Activated naive CD8-positive, alpha-beta T cell (primary cell): ENCODE data around the gene ADAM12.

Experiments
- H3K27ac Mint-ChIP-seq: one replicate; pipeline ENCODE4 v1.8.0; 2021; ENCODE audit warnings: mixed read lengths
- H3K27me3 Mint-ChIP-seq: one replicate; pipeline ENCODE4 v1.8.0; 2021; ENCODE audit warnings: mixed read lengths
- H3K36me3 Mint-ChIP-seq: one replicate; pipeline ENCODE4 v1.8.0; 2021; ENCODE audit warnings: mixed read lengths
- H3K4me1 Mint-ChIP-seq: one replicate; pipeline ENCODE4 v1.8.0; 2021; ENCODE audit warnings: low read depth, mixed read lengths
- H3K4me3 Mint-ChIP-seq: one replicate; pipeline ENCODE4 v1.8.0; 2021; ENCODE audit warnings: mild to moderate bottlenecking, mixed read lengths
- H3K9me3 Mint-ChIP-seq: one replicate; pipeline ENCODE4 v1.8.0; 2021; ENCODE audit warnings: low read depth, mixed read lengths

The ADAM12 gene

GRCh38 chr10:126387931-126388911 lies at the start of gene ADAM12:
TSS of gene ADAM12 (minus strand) at chr10:126388477. CDS start at chr10:126388145, 332 bp downstream.
- Mint-ChIP-seq H3K9me3 (no peaks in the 10 kb centered on the region), H3K4me3 (no peak within 1 kb of the TSS), H3K4me1 (peaks cover 6% of the 10 kb centered on the region), H3K27ac (no peak within 1 kb of the TSS), H3K36me3 (no peaks in the 10 kb centered on the region), H3K27me3 (peaks cover 26% of the 10 kb centered on the region)

GRCh38 chr10:126437635-126438406 lies 49.5 kb upstream of the ADAM12 start:
- Mint-ChIP-seq H3K36me3 (no peaks in the 10 kb centered on the region), H3K27me3 (peaks cover 3% of the 10 kb centered on the region), H3K27ac (no peak overlapping the region), H3K4me3 (no peak overlapping the region), H3K9me3 (peaks cover 2% of the 10 kb centered on the region), H3K4me1 (no peaks in the 10 kb centered on the region)

- no peaks in the 10 kb centered on the region for H3K36me3 Mint-ChIP-seq
- H3K9me3 Mint-ChIP-seq: peaks cover 2% of the 10 kb centered on the region
- peaks cover 3% of the 10 kb centered on the region for H3K27me3 Mint-ChIP-seq
- H3K27ac Mint-ChIP-seq: no peak overlapping the region
- H3K4me1 Mint-ChIP-seq: no peaks in the 10 kb centered on the region
- no peak overlapping the region for H3K4me3 Mint-ChIP-seq
Measured at GRCh38 chr10:126434235-126434634, 46.0 kb upstream of the ADAM12 start.

GRCh38 chr10:126433351-126433750 lies 45.1 kb upstream of the ADAM12 start:
- H3K27me3 Mint-ChIP-seq: peaks cover 3% of the 10 kb centered on the region

GRCh38 chr10:126432507-126432906 lies 44.2 kb upstream of the ADAM12 start:
- H3K27me3 Mint-ChIP-seq: no peaks in the 10 kb centered on the region
- no peak overlapping the region for H3K27ac Mint-ChIP-seq
- H3K9me3 Mint-ChIP-seq: peaks cover 2% of the 10 kb centered on the region
- H3K36me3 Mint-ChIP-seq: no peaks in the 10 kb centered on the region
- no peaks in the 10 kb centered on the region for H3K4me1 Mint-ChIP-seq
- no peak overlapping the region for H3K4me3 Mint-ChIP-seq

More at GRCh38 chr10:126433351-126433750, 45.1 kb upstream of the ADAM12 start:
- Mint-ChIP-seq H3K4me1 (no peaks in the 10 kb centered on the region), H3K4me3 (no peak overlapping the region), H3K36me3 (no peaks in the 10 kb centered on the region), H3K27ac (no peak overlapping the region), H3K9me3 (peaks cover 2% of the 10 kb centered on the region)

- Mint-ChIP-seq H3K36me3 (no peaks in the 10 kb centered on the region), H3K4me1 (no peaks in the 10 kb centered on the region), H3K27me3 (no peaks in the 10 kb centered on the region), H3K9me3 (peaks cover 2% of the 10 kb centered on the region), H3K27ac (no peak overlapping the region), H3K4me3 (no peak overlapping the region)
Measured at GRCh38 chr10:126431816-126432215, 43.5 kb upstream of the ADAM12 start.

- H3K36me3 Mint-ChIP-seq: no peaks in the 10 kb centered on the region
- peaks cover 2% of the 10 kb centered on the region for H3K9me3 Mint-ChIP-seq
- H3K27ac Mint-ChIP-seq: no peak overlapping the region
- peaks cover 2% of the 10 kb centered on the region for H3K27me3 Mint-ChIP-seq
- peaks cover 2% of the 10 kb centered on the region for H3K4me1 Mint-ChIP-seq
- H3K4me3 Mint-ChIP-seq: no peak overlapping the region
Measured at GRCh38 chr10:126430512-126430911, 42.2 kb upstream of the ADAM12 start.

GRCh38 chr10:126429275-126429674 lies 41.0 kb upstream of the ADAM12 start:
- no peaks in the 10 kb centered on the region for H3K36me3 Mint-ChIP-seq
- no peak overlapping the region for H3K27ac Mint-ChIP-seq
- H3K4me3 Mint-ChIP-seq: no peak overlapping the region
- peaks cover 2% of the 10 kb centered on the region for H3K27me3 Mint-ChIP-seq
- peaks cover 2% of the 10 kb centered on the region for H3K4me1 Mint-ChIP-seq
- H3K9me3 Mint-ChIP-seq: peaks cover 2% of the 10 kb centered on the region

GRCh38 chr10:126425489-126426065 lies 37.3 kb upstream of the ADAM12 start:
- peaks cover 2% of the 10 kb centered on the region for H3K4me1 Mint-ChIP-seq
- H3K9me3 Mint-ChIP-seq: peaks cover 10% of the 10 kb centered on the region
- H3K27me3 Mint-ChIP-seq: peaks cover 2% of the 10 kb centered on the region
- no peak overlapping the region for H3K27ac Mint-ChIP-seq
- no peaks in the 10 kb centered on the region for H3K36me3 Mint-ChIP-seq
- no peak overlapping the region for H3K4me3 Mint-ChIP-seq

- no peaks in the 10 kb centered on the region for H3K36me3 Mint-ChIP-seq
- H3K27me3 Mint-ChIP-seq: peaks cover 2% of the 10 kb centered on the region
- peaks cover 2% of the 10 kb centered on the region for H3K4me1 Mint-ChIP-seq
- no peak overlapping the region for H3K27ac Mint-ChIP-seq
- H3K9me3 Mint-ChIP-seq: peaks cover 10% of the 10 kb centered on the region
- H3K4me3 Mint-ChIP-seq: no peak overlapping the region
Measured at GRCh38 chr10:126425032-126425431, 36.8 kb upstream of the ADAM12 start.

- no peak overlapping the region for H3K4me3 Mint-ChIP-seq
- no peaks in the 10 kb centered on the region for H3K36me3 Mint-ChIP-seq
- H3K27me3 Mint-ChIP-seq: peaks cover 2% of the 10 kb centered on the region
- peaks cover 2% of the 10 kb centered on the region for H3K4me1 Mint-ChIP-seq
- no peak overlapping the region for H3K27ac Mint-ChIP-seq
- H3K9me3 Mint-ChIP-seq: peaks cover 10% of the 10 kb centered on the region
Measured at GRCh38 chr10:126423732-126424491, 35.6 kb upstream of the ADAM12 start.

GRCh38 chr10:126422567-126422966 lies 34.3 kb upstream of the ADAM12 start:
- Mint-ChIP-seq H3K27ac (no peak overlapping the region), H3K4me3 (no peak overlapping the region)

GRCh38 chr10:126421756-126422256 lies 33.5 kb upstream of the ADAM12 start:
- no peak overlapping the region for H3K4me3 Mint-ChIP-seq
- peaks cover 2% of the 10 kb centered on the region for H3K4me1 Mint-ChIP-seq
- H3K27me3 Mint-ChIP-seq: peaks cover 2% of the 10 kb centered on the region
- H3K27ac Mint-ChIP-seq: no peak overlapping the region
- peaks cover 10% of the 10 kb centered on the region for H3K9me3 Mint-ChIP-seq
- no peaks in the 10 kb centered on the region for H3K36me3 Mint-ChIP-seq

More at GRCh38 chr10:126422567-126422966, 34.3 kb upstream of the ADAM12 start:
- Mint-ChIP-seq H3K9me3 (peaks cover 10% of the 10 kb centered on the region), H3K36me3 (no peaks in the 10 kb centered on the region), H3K4me1 (peaks cover 2% of the 10 kb centered on the region), H3K27me3 (peaks cover 2% of the 10 kb centered on the region)
